AG04450 (cell line): ENCODE measurements around the gene PRKCZ. TPM values are rescaled to one million over a fixed set of nuclear protein-coding genes. Genes with fewer than 3 reads are reported as not detected.
"Not testable (repeated sequence)": the region's sequence is repeated elsewhere in the genome, so short reads cannot be mapped to it uniquely, and the experiment has no call there.

Source experiments
- CTCF ChIA-PET: fragments of 300-600, 350-600 bp; formaldehyde crosslinking; extraction: SDS; loops from one replicate; lab custom pipeline; 2022; ENCODE audit warnings: antibody characterized with exemption, inconsistent platforms; lab: Charles Lee
- POLR2A ChIA-PET: fragments of 350-600 bp; formaldehyde crosslinking; extraction: SDS; loops from one replicate; lab custom pipeline; 2021; ENCODE audit warnings: antibody characterized with exemption, inconsistent platforms; lab: Yijun Ruan, JAX
- DNase-seq: peaks from one replicate; pipeline ENCODE4 v3.0.0-alpha.2; 2011; ENCODE audit warnings: low read depth, low spot score
- H3K27ac ChIP-seq: one replicate; pipeline ENCODE4 v1.5.1; 2012; ENCODE audit warnings: low read depth, low read length, control low read depth
- H3K27me3 ChIP-seq: one replicate; pipeline ENCODE4 v1.6.0; 2012; ENCODE audit warnings: low read length; ENCODE audit not compliant: control insufficient read depth, insufficient read depth
- H3K4me3 ChIP-seq: 2 replicates; pipeline ENCODE4 v1.5.1; 2011; ENCODE audit warnings: mild to moderate bottlenecking, low read depth, low read length, control low read depth
- H3K9me3 ChIP-seq: 2 replicates; pipeline ENCODE4 v1.5.1; 2012; ENCODE audit warnings: low read length; ENCODE audit not compliant: control insufficient read depth, insufficient read depth
- polyA plus RNA-seq: library from polyadenylated mRNA; depleted of rRNA; stranded (reverse); fragments of >200 nt; gene quantifications from 2 replicates; pipeline ENCODE4 v1.2.3, GENCODE V29; 2011
- TF ChIP-seq, protein P1 (sequence below): IDR thresholded peaks from 2 replicates; pipeline ENCODE4 v1.5.1; 2011; ENCODE audit warnings: low read depth, low read length, control low read depth, inconsistent platforms

PRKCZ gene
- polyA plus RNA-seq, 1 experiment, result 3.0 TPM

DNA sequence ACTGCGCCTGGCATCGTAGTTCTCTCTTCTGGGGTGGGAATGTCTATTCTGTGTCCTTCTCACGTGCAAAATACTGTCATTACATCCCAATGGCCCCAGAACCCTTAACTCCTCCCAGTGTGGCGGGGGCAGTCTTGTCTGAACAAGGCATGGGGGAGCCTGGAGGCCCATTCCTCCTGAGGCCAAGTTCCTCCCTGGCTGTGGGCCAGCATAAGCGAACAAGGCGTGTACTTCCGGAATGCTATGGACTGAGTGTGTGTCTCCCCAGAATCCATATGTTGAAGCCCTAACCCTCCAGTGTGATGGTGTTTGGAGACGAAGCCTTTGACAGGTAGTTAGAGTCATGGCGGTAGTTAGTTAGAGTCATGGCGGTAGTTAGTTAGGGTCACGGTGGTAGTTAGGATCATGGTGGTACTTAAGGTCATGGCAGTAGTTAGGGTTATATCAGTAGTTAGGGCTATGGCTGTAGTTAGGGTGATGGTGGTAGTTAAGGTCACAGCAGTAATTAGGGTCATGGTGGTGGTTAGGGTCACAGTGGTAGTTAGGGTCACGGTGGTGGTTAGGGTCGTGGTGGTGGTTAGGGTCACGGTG lies 71.0 kb downstream of the PRKCZ start:
- CTCF ChIA-PET, result no interaction called here
- Histone ChIP-seq H3K4me3 (no peak overlapping the region), H3K27me3 (peaks cover 9% of the 10 kb centered on the region), H3K27ac (no peak overlapping the region), H3K9me3 (peaks cover 27% of the 10 kb centered on the region)
- DNase-seq, result no peak
- TF ChIP-seq, protein P1, sequence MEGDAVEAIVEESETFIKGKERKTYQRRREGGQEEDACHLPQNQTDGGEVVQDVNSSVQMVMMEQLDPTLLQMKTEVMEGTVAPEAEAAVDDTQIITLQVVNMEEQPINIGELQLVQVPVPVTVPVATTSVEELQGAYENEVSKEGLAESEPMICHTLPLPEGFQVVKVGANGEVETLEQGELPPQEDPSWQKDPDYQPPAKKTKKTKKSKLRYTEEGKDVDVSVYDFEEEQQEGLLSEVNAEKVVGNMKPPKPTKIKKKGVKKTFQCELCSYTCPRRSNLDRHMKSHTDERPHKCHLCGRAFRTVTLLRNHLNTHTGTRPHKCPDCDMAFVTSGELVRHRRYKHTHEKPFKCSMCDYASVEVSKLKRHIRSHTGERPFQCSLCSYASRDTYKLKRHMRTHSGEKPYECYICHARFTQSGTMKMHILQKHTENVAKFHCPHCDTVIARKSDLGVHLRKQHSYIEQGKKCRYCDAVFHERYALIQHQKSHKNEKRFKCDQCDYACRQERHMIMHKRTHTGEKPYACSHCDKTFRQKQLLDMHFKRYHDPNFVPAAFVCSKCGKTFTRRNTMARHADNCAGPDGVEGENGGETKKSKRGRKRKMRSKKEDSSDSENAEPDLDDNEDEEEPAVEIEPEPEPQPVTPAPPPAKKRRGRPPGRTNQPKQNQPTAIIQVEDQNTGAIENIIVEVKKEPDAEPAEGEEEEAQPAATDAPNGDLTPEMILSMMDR, result no peak
- POLR2A ChIA-PET, result no interaction called here

DNA sequence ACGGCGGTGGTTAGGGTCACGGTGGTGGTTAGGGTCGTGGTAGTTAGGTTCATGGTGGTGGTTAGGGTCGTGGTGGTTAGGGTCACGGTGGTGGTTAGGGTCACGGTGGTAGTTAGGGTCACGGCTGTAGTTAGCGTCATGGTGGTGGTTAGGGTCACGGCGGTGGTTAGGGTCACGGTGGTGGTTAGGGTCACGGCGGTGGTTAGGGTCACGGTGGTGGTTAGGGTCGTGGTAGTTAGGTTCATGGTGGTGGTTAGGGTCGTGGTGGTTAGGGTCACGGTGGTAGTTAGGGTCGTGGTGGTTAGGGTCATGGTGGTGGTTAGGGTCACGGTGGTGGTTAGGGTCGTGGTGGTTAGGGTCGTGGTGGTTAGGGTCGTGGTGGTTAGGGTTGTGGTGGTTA lies 71.6 kb downstream of the PRKCZ start:
- H3K9me3 ChIP-seq, result peaks cover 27% of the 10 kb centered on the region
- CTCF ChIA-PET, H3K27me3 ChIP-seq, H3K27ac ChIP-seq, H3K4me3 ChIP-seq, POLR2A ChIA-PET, DNase-seq: not testable (repeated sequence)

- POLR2A ChIA-PET, result no interaction called here
- H3K27ac ChIP-seq, result no peak overlapping the region
- no peaks in the 10 kb centered on the region for H3K27me3 ChIP-seq
- no peak for DNase-seq
- CTCF ChIA-PET, result interaction anchor here (1.3 kb wide), 1 partner anchor 49 kb away, joined by 4 read pairs; no protein-coding TSS in a partner anchor
- TF ChIP-seq, protein P1, result no peak
- H3K9me3 ChIP-seq, result peaks cover 22% of the 10 kb centered on the region; the same call in 1 of the 2 replicates
- H3K4me3 ChIP-seq, result no peak overlapping the region
Observed at GRCh38 chr1:2124446-2125198, 74.4 kb downstream of the PRKCZ start.

GRCh38 chr1:2125350-2126211 lies 75.4 kb downstream of the PRKCZ start:
- no peak for DNase-seq
- H3K27me3 ChIP-seq, result no peaks in the 10 kb centered on the region
- TF ChIP-seq, protein P1, result no peak
- ChIA-PET POLR2A (no interaction called here), CTCF (interaction anchor here (0.9 to 1.3 kb wide), 2 partner anchors 15 to 48 kb away, joined by 3 to 4 read pairs; no protein-coding TSS in a partner anchor)
- no peak overlapping the region for H3K27ac ChIP-seq
- no peak overlapping the region for H3K4me3 ChIP-seq
- peaks cover 22% of the 10 kb centered on the region; the same call in 1 of the 2 replicates for H3K9me3 ChIP-seq
